Loucy (cell line): ENCODE results near the gene FADD.

Experiments
- H2AFZ ChIP-seq: fragments of 200-600 bp; sonication (generic); 2 replicates; pipeline ENCODE4 v1.6.0; 2016; ENCODE audit warnings: antibody characterized with exemption, mild to moderate bottlenecking, low read length, moderate library complexity
- H3F3A ChIP-seq: fragments of 200-600 bp; 2 replicates; pipeline ENCODE4 v1.6.0; 2016; ENCODE audit warnings: antibody characterized with exemption, low read depth, mild to moderate bottlenecking
- H3K27me3 ChIP-seq: fragments of 200-600 bp; sonication (generic); 2 replicates; pipeline ENCODE4 v1.6.1; 2014; ENCODE audit warnings: low read length, mild to moderate bottlenecking; ENCODE audit not compliant: insufficient read depth, poor library complexity, severe bottlenecking
- H3K36me3 ChIP-seq: fragments of 200-600 bp; sonication (generic); 2 replicates; pipeline ENCODE4 v1.6.1; 2016; ENCODE audit warnings: low read length; ENCODE audit not compliant: insufficient read depth
- H3K4me1 ChIP-seq: fragments of 200-600 bp; sonication (generic); 2 replicates; pipeline ENCODE4 v1.5.1; 2014; ENCODE audit warnings: low read length, mild to moderate bottlenecking; ENCODE audit not compliant: insufficient read depth, poor library complexity, severe bottlenecking
- H3K4me2 ChIP-seq: fragments of 200-600 bp; sonication (generic); 2 replicates; pipeline ENCODE4 v1.6.0; 2014; ENCODE audit warnings: antibody characterized with exemption, low read length, low read depth, mild to moderate bottlenecking; ENCODE audit not compliant: poor library complexity, severe bottlenecking
- H3K4me3 ChIP-seq: fragments of 200-600 bp; sonication (generic); 2 replicates; pipeline ENCODE4 v1.5.1; 2014; ENCODE audit warnings: low read length, mild to moderate bottlenecking, mixed read lengths; ENCODE audit not compliant: poor library complexity, severe bottlenecking
- H3K79me2 ChIP-seq: fragments of 200-600 bp; sonication (generic); 2 replicates; pipeline ENCODE4 v1.6.1; 2014; ENCODE audit warnings: low read length; ENCODE audit not compliant: insufficient read depth
- H3K9ac ChIP-seq: fragments of 200-600 bp; sonication (generic); 2 replicates; pipeline ENCODE4 v1.6.0; 2014; ENCODE audit warnings: mild to moderate bottlenecking, low read depth, low read length, moderate library complexity; ENCODE audit not compliant: poor library complexity, severe bottlenecking
- H3K9me2 ChIP-seq: fragments of 200-600 bp; sonication (generic); replicated peaks from 2 replicates; pipeline ENCODE4 v1.6.1; 2016; ENCODE audit warnings: low read depth, low read length, mixed read lengths
- H3K9me3 ChIP-seq: fragments of 200-600 bp; sonication (generic); 2 replicates; pipeline ENCODE4 v1.6.1; 2014; ENCODE audit warnings: mild to moderate bottlenecking, antibody characterized with exemption, low read length, low read depth; ENCODE audit not compliant: insufficient read depth
- H4K20me1 ChIP-seq: fragments of 200-600 bp; sonication (generic); 2 replicates; pipeline ENCODE4 v1.6.0; 2014; ENCODE audit warnings: antibody characterized with exemption, low read length, mild to moderate bottlenecking; ENCODE audit not compliant: insufficient read depth, poor library complexity, severe bottlenecking
- CTCF ChIP-seq: fragments of 200-600 bp; sonication (generic); conservative IDR thresholded peaks from 2 replicates; pipeline ENCODE4 v1.5.1; 2014; ENCODE audit warnings: mild to moderate bottlenecking, antibody characterized with exemption, low read length
- EZH2phosphoT487 ChIP-seq: fragments of 200-600 bp; IDR thresholded peaks from 2 replicates; pipeline ENCODE4 v1.6.1; 2018; ENCODE audit warnings: antibody characterized with exemption, mild to moderate bottlenecking, moderate library complexity, borderline replicate concordance

FADD gene, protein sequence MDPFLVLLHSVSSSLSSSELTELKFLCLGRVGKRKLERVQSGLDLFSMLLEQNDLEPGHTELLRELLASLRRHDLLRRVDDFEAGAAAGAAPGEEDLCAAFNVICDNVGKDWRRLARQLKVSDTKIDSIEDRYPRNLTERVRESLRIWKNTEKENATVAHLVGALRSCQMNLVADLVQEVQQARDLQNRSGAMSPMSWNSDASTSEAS

GRCh38 chr11:70202920-70203750 lies at the start of gene FADD:
TSS of gene FADD (plus strand) at chr11:70203296. CDS start at chr11:70203460, 164 bp downstream.
- Histone ChIP-seq H3K9me2 (no peaks in the 10 kb centered on the region), H3F3A (no peaks in the 10 kb centered on the region), H3K4me3 (peak within 1 kb of the TSS; percentile 78), H4K20me1 (peaks cover 48% of the 10 kb centered on the region), H3K79me2 (peaks cover 48% of the 10 kb centered on the region), H3K27me3 (peaks cover 6% of the 10 kb centered on the region), H3K36me3 (peaks cover 20% of the 10 kb centered on the region; the same call in 1 of the 2 replicates), H3K9me3 (no peaks in the 10 kb centered on the region), H3K9ac (peak within 1 kb of the TSS; percentile 98), H3K4me1 (peaks cover 28% of the 10 kb centered on the region), H2AFZ (peak within 1 kb of the TSS; percentile 78), H3K4me2 (peak within 1 kb of the TSS; percentile 91)
- TF ChIP-seq EZH2phosphoT487 (no peak), CTCF (no peak)

DNA sequence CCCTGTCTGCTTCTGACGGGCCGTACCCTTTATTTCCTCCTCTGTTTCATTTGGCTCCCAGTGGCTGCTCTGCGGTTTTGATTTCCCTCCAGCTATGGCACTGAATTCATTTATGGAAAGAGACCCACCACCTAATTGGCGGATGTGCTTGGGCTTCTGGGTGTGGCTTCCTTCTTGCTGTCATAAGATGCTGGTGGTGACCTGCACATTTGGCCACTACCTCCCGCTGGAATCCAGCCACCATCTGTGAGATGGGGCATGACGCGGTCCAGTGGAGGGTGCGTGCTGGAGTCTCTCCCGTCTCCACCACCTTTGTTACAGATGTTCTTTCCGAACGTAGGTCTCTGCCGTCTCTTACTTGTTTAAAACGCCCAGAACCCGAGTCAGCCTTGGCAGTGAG lies 47.7 kb upstream of the FADD start:
- no peaks in the 10 kb centered on the region for H3K9me3 ChIP-seq
- no peaks in the 10 kb centered on the region for H3F3A ChIP-seq
- no peaks in the 10 kb centered on the region for H3K79me2 ChIP-seq
- H3K27me3 ChIP-seq, result no peaks in the 10 kb centered on the region
- H2AFZ ChIP-seq, result no peak overlapping the region
- H4K20me1 ChIP-seq, result no peaks in the 10 kb centered on the region
- TF ChIP-seq CTCF (no peak), EZH2phosphoT487 (no peak)
- no peaks in the 10 kb centered on the region for H3K36me3 ChIP-seq
- H3K4me1 ChIP-seq, result peaks cover 3% of the 10 kb centered on the region
- H3K4me3 ChIP-seq, result no peak overlapping the region
- H3K9ac ChIP-seq, result no peak overlapping the region
- no peaks in the 10 kb centered on the region for H3K9me2 ChIP-seq
- no peak overlapping the region for H3K4me2 ChIP-seq

- Histone ChIP-seq H3K4me1 (peaks cover 3% of the 10 kb centered on the region), H3K4me3 (no peak overlapping the region)
These were observed 46.6 kb upstream of the FADD start for GRCh38 chr11:70156291-70157037.

More at GRCh38 chr11:70156291-70157037, 46.6 kb upstream of the FADD start:
- H2AFZ ChIP-seq, result no peak overlapping the region
- no peaks in the 10 kb centered on the region for H3K36me3 ChIP-seq
- H3K79me2 ChIP-seq, result no peaks in the 10 kb centered on the region
- TF ChIP-seq CTCF (no peak), EZH2phosphoT487 (no peak)
- H3K4me2 ChIP-seq, result no peak overlapping the region
- H3F3A ChIP-seq, result no peaks in the 10 kb centered on the region
- no peaks in the 10 kb centered on the region for H3K9me3 ChIP-seq
- H3K9me2 ChIP-seq, result no peaks in the 10 kb centered on the region
- H4K20me1 ChIP-seq, result no peaks in the 10 kb centered on the region
- H3K9ac ChIP-seq, result no peak overlapping the region
- H3K27me3 ChIP-seq, result no peaks in the 10 kb centered on the region
